GM19438 (cell line): Measurements from ENCODE around the gene LRRC46.

ENCODE experiments used
- ATAC-seq: cut with Tn5 transposase; IDR thresholded peaks from one replicate; pipeline ENCODE4 v1.9.1; 2021; ENCODE audit warnings: low read depth; ENCODE audit not compliant: unreplicated experiment

LRRC46 gene

DNA sequence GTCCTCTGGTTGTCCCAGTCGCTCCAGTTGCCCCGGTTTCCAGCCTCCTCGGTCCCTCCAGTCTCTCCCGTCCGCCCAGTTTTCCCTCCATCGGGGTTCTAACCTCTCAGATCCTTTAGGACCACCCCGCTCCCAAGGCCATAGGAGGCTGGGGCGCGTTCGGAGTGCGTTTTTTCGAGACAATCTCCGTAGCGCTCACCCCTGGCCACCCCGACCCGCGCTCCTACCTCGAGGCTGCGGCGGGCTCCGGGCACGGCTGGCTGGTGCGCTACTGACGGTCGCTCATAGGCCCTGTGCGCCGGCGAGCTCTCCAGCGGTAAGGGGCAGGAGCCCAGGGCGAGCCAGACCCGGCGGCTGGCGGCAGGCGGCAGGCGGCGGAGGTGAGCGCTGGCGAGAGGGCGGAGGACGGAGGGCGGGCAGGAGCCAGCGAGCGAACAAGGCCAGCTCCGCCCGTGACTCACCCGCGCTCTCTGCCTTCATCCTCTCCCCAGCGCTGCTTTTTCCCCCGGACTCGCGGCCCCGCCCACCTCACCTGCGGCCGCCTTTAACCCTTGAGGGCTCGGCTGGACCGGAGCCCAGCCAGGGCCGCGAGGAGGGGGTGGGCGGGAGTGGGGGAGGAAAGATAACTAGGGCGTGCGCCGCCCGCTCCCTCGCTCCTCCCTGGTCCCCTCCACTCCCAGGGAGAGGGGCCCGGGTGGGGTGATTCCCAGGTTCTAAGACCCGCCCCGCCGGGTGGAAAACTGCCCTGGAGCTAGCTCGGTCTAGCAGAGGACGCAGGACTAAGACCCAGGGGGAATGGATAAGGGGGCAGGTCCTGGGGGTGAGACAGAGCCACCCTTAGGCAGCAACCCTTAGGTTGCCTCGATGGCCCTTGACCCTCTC lies 19.5 kb downstream of the LRRC46 start, which contains the start of gene SP6:
Gene SP6 (minus strand): TSS at position 472 of the 882 bp plus-strand sequence. CDS start 2,734 bp downstream, outside the sequence.
- ATAC-seq: no peak

DNA sequence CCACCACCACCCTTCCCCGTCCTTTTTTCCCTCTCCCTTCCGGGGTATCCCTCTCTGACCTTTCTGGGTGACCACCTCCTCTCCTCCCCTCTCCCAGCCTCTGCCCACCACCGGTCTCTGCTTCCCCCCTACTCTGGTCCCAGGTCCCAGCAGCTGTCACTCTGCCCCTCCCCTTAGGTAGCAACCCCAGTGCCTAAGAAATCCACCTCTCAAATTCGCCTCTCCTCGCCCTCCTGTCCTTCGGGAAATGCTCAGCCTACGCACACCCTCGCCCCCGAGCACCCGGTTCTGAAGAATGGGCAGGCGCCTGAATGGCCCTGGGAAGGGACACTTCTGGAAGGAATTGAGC lies 20.3 kb downstream of the LRRC46 start:
- no peak for ATAC-seq

DNA sequence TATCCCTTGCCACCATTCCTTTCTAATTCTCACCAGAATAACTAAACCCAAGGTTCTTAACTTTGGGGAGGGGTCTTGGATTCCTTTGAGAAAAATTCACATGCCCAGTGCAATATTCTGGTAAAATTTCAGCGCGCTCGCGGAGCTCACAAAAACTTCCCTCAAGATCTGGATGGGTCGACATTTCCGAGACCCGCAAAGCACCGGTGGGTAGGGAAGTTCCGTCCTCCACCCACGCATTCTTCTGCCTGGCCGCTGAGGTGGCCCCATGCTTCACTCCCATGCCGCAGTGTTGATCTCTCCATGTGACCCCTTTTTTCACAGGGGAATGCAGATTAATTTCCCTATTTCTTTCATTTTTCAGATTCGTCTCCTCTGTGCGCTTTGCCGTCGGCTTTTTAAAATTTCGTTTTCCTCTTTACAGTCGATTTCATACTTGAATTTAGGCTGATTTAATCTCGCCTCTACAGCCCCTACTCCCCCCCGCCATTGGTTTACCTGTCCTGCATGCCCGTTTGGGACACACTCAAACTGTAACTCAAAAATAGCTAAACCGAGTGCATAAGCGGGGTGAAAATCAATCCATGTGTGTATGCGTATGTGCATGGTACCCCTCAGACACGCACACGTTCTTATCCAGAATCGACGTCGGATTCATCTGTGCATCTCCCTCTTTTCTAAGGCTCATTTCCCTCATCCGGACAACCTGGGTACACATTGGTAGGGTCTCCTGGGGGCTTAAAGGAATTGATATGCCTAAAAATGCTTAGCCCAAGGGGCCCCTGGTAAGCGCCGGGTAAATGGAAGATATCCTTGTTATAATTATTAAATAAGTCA lies 20.9 kb downstream of the LRRC46 start:
- no peak for ATAC-seq

DNA sequence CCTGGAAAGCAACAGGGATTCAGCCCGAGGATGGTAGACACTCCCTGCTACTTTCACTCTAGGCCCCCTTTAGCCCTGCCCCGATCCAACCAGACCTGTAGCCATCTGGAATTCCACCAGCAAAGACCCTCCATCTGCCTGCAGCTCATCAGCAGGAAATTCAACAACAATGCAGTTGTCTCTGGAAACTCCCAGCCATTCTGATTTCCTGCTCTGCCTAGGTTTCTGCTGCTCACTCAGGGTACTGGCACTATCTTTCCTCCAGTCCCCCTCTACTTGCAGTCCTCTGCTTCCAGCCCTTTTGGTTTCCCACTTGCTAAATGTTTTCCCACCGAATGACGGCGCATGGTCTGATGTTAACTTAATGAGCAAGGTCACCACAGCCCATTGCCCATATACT lies 22.1 kb downstream of the LRRC46 start:
- ATAC-seq: no peak

DNA sequence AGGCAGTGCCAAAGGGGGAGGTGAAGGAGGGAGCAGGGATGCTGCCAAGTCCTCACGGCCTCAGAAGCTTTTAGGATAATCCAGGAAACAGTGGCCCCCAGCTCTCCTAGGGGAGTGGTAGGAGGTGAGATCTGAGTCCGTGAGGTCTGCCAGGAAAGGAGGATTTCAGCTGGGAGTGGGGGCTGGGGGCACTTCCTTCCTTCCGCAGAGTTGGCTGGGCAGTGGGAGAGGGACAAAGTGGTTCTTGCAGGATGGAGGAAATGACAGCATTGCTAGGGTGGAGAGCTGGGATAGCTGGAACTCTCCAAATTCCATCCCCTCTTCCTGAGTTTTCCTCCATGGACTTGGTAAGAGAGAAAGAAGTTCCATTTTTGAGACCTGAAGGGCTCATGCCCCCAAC lies 24.3 kb downstream of the LRRC46 start:
- ATAC-seq: no peak

GRCh38 chr17:47856830-47857229 lies 25.4 kb downstream of the LRRC46 start:
- no peak for ATAC-seq

DNA sequence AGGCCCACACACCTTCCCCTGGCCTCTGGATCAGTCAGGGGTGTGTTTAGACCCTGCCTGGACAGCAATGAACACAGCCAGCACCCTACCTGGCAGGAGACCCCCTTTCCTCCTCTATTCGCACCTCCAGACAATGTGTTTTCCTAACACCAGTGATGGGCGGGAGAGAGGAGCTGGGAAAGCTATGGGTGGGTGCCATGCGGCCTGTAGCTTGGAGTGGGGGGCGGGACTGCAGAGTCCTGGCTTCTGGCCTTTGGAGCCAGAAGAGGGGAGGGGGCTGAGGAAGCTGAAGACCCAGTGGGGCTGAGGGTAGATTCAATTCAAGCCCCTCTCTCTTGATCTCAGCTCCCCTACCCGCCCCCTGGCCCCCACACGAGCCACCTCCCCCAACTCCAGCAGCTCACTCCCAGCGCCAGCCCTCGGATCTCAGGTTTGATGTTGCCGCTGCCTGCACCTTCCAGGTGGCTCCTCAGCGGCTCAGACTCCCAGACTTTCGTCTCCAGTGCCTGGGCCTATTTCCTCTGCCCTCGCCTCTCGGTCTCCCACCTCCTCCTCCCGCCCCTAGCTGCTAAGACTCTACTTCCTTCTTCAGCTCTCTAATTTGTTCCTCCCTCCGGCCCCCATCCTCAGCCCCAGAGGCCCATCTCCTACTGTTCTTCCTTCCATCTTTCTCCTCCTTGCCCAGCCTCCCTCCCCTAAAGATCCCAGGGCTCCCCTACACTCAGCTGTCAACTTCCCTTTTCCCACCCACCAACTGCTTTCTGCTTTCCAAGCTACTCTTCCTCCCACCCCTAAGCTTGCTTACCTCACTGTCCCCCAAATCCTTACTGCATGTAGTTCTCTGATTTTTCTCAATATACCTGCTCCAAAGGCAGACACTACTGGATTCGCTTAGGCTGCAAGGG lies 26.3 kb downstream of the LRRC46 start:
- ATAC-seq: no peak

GRCh38 chr17:47860386-47860785 lies 28.9 kb downstream of the LRRC46 start:
- no peak for ATAC-seq

DNA sequence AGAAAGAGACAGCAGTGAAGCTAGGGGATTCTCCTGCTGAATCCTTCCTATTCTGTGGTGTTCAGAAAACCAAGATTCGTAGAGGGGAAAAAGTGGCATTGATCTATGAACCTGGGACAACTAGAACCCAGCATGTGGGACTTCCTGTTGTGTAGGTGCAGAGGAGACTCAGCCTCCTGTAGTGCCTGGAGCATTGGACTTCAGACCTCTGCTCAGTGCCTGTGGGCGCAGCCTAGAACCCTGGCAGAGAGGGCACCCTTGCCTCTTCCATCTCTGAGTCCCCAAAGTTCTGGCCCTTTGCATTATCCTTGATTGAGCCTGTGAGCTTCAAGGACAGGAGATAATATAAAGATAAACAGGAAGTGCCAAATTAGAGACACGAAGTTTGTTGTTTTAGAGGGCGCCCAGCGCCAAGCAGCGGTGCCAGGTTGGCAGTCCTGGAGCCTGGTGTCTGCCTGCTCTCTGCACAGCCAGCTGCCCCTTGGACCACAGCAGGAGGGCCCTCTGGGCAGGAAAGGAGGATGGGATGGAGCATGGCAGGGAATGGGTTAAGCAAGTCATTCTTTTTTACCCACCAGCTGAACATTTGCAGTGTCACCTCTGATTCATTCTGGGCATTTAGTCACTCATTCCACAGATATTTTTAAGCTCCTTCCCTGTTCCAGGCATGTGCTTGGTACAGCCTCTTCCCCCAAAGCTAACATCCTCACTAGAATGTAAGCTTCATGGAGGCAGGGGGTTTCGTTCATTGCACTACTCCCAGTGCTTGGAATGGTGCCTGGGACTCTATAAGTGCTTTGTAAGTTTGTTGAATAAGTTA lies 31.4 kb downstream of the LRRC46 start:
- ATAC-seq: no peak

GRCh38 chr17:47864791-47865216 lies 33.3 kb downstream of the LRRC46 start:
- ATAC-seq: no peak

- no peak for ATAC-seq
These were observed 35.5 kb downstream of the LRRC46 start for GRCh38 chr17:47866941-47867340.

DNA sequence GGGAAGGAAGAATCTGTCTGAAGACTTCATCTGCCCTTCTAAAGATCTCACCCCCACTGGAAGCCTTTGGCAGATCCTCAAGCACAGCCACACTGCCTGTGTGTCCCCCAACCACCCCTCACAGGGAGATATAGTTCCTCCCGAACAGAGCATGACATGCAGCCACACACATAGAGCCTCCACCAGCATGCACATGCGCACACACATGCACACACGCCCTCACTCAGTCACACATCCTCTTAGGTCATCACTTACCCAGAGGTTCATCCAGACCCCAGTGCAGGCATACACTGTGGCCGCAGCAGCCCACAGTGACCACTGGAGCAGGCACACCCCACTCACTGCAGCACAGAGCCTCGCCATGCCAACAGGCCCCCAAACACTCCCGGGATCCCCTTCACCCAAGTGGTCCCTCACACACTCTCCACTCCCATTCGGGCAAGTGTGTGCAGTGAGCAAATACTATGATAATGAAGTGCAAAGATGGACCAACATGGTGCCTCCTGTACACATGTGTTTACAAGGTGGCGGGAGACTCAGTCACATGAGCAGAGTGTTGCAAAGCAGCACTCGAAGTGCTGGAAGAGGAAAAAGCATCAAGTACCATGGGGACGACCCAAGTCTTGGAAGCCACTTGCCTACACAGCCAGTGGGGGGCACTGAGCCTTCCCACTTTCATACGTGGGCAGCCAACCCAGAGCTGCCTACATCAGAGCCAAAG lies 36.5 kb downstream of the LRRC46 start:
- no peak for ATAC-seq

- no peak for ATAC-seq
These were observed 37.6 kb downstream of the LRRC46 start for GRCh38 chr17:47869114-47869513.

GRCh38 chr17:47870056-47870455 lies 38.6 kb downstream of the LRRC46 start:
- no peak for ATAC-seq

DNA sequence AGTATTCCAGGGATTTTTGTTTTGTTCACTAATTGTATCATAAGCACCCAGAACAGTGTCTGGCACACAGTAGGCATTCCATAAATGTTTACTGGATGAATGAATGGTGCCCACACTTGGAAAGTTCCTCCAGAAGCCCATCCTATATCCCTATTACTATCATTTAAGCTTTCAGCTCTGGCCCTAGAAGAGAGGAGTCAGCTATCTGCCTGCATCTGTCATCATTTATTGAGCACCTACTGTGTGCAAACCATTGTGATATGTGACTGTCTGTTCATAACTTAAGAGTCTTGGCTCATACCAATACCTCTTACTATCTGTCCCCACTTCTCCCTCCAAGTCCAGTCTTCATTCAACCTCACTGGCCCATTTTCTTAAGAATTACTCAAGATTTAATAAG lies 39.6 kb downstream of the LRRC46 start:
- ATAC-seq: no peak

GRCh38 chr17:47872019-47872650 lies 40.7 kb downstream of the LRRC46 start:
- no peak for ATAC-seq

DNA sequence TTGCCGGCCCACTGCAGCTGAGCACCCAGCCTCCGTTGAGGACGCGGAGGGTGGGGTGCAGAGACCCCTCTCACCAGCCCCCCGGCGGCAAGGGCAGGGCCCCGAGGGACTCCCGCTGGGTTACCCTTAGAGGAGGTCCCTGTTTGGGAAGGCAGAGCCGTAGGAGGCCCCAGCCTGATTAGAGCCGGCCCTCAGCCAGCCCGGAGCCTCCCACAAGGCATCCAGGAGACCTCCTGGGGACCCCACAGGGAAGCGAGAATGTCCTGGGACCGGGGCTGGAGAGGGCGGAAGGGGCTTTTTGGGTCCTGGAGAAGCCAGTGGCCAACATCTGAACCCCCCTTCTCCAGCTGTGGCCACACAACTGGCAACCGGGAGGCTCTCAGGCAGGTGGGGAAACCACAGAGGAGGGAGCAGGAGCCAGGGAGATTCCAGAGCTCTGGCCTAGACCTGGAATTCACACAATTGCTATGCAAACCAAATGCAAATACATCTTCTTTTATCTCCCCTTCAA lies 41.2 kb downstream of the LRRC46 start:
- no peak for ATAC-seq
